GM21825 (cell line): ENCODE measurements around the gene BPIFA2.
"Not testable (repeated sequence)": the region's sequence is repeated elsewhere in the genome, so short reads cannot be mapped to it uniquely, and the experiment has no call there.

Experiments used
- ATAC-seq: cut with Tn5 transposase; IDR thresholded peaks from one replicate; pipeline ENCODE4 v1.9.1; 2021; ENCODE audit warnings: mild to moderate bottlenecking, moderate library complexity; ENCODE audit not compliant: unreplicated experiment

The BPIFA2 gene

DNA sequence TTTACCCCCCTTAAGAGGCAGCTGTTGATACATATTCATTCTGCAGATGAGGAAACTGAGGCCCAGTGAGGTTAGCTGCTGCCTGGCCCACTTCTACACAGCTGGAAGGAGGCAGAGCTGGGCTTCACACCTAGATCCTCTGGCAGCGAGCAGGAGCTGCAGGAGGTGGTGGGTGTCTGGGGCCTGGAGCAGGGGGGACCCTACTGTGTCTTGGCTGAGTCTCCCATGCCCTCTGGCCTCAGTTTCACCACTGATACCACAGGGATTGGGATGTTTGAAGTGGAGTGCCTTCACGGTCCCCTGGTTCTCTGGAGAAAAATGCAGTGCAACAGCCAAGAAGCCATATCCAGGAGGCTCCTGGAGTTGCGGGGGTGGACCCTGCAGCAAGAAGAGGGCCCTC lies 8.2 kb upstream of the BPIFA2 start:
- no peak for ATAC-seq

DNA sequence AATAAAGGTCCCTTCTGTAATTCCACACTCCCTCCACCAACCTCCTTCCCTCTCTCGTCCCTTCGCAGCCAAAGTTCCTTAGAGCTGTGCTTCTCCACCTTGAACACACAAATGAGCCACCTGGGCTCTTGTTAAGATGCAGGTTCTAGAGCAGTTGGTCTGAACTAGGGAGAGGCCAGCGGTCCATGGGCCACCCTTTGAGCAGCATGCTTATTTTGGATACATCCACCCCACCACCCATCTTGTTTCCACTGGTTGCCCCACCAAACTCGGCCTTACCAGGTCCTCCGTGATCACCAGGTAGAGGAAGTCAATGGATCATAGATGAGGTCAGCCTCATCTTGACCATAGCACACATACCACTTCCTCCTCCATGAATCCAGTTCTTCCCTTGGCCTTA lies 7.3 kb upstream of the BPIFA2 start:
- ATAC-seq = no peak

DNA sequence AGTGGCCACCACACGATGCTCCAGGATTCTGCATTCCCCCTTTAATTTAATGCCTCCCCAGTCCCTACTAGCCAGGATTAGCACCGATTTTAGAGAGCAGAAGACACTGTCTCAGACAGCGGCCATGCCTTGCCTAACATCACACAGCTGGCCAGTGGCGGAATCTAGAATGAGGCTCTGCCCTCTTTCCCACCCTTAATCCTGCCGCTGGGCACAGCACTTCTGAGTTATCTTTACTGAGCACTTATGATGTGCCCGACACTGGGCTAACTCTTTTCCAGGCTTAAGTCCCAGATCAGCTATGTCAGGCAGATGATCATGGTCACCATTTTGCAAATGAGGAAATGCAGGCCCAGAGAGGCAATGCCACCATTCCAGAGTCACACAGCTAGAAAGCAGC lies 5.6 kb upstream of the BPIFA2 start:
- ATAC-seq = no peak

DNA sequence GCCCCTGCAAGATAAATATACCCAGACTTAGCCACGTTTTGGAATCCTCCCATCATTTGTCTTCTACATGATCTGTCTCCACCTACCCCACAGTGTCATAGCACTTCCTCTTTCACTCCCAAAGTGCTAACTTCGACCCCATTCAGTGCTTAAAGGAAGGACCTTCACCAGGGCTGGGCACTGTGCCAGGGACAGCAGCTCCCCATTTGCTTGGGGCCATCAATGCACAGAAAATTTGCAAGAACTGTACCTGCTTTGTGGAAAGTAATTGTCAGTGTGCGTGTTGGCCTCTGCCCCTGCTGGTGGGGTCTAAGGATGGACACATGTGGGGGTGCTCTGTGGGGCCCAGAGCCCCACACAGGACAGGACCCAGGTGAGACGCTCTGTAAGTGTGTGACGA lies 5.2 kb upstream of the BPIFA2 start:
- ATAC-seq = no peak

DNA sequence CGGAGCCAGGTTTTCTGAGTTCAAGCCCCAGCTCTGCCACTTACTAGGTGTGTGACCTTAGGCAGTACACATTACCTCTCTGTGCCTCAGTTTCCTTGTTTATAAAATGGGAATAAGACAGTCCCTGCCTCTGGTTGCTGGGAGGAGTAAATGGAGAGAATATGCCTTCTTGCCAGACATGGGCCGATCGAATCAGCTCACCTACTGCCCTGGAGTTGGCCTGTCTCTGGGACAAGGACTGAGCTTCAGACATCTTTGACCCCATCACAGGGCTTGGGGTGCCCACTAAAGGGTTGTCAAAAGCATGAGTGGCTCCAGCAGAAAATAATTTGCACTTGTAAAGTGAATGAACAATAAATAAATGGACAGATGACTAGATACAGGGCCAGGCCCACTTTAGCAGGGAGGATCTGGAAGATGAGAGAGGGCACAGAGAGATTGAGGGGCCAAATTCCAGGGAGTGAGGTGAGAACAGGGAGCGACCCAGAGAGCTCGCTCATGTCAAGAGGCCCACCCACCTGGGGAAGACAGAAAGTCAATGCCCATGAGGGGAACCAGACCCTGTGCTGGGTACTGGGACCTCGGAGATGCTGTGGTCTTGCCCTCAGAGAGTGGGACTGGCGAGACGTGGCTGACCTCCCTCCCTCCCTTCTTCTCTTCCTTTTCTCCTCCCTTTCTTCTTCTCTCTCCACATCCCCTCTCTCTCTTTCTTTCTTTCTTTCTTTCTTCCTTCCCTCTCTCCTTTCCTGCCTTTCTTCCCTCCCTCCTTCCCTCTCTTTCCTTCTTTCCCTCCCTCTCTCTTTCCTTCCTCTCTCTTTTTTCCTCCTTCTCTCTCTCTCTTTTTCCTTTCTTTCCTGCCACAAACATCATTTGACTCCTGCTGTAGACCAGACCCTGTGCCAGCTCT lies 3.9 kb upstream of the BPIFA2 start:
- ATAC-seq = no peak

DNA sequence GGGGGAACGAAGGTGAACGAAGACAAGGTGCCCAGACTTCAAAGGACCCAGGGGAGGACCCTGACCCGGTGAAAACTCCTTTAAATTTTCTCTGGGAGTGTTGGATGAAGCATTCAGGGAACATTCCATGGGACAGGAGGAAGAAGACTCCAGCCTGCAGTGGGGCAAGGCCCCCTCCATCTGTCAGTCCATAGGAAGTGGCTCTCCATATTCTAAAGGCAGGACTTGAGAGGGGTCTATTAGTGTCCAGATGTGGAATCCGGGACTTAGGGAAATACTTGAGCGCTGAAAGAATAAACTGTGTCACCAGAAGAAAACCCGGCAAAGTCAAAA lies 3.2 kb upstream of the BPIFA2 start:
- no peak for ATAC-seq

DNA sequence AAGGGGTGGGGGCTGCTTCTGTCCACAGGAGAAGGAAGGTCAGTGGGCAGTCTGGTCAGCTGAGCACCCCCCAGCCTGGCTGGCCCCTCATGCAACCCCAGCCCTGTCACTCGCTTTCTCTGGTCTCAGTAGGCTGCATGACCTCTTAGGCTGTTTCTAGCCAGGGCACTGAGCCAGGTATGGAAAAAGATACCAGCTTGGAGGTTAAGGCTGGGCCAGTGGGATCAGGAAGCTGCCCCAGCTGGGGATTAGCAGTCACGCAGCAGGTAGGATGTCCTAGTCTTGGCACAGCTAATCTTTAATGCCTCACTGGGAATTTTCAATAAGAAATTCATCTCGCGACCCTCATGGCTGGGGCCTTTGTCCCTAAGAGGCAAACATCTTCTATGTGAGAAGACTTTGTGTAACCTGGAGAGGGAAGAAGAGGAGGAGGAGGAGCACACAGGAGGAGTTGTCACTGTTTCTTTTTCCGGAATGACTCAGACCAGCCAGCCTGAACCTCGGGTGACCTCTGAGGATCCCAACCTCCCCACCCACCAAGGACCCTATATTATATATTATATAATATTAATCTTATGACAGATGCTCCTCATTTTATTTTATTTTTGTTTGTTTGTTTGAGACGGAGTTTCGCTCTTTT lies 2.4 kb upstream of the BPIFA2 start:
- ATAC-seq = no peak

DNA sequence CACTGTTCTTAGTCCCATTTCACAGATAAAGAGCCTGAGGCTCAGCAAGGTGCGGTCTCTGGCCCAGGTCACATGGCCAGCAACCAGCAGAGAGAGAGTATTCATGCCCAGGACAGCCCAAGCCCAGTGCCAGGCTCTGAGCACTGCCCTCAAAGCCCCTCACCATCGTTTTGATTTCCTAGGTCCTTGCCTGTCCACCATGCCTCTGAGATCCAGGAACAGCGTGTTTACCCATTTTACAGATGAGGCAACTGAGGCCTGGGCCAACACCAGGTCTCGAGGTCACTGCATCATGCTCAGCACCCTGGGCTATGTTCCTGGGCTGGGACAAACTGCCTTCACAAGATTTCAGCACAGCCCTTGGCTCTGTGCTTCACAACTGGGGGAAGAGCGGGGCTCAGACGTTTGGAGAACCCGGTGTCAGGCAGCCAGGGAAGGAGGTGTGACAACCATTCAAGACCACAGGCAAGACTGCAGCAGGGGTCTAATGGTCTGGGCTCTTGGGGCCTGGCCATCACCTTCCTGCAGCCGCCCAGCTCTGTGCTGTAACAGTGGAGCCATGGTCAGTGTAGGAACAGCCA lies 1.3 kb upstream of the BPIFA2 start:
- no peak for ATAC-seq

DNA sequence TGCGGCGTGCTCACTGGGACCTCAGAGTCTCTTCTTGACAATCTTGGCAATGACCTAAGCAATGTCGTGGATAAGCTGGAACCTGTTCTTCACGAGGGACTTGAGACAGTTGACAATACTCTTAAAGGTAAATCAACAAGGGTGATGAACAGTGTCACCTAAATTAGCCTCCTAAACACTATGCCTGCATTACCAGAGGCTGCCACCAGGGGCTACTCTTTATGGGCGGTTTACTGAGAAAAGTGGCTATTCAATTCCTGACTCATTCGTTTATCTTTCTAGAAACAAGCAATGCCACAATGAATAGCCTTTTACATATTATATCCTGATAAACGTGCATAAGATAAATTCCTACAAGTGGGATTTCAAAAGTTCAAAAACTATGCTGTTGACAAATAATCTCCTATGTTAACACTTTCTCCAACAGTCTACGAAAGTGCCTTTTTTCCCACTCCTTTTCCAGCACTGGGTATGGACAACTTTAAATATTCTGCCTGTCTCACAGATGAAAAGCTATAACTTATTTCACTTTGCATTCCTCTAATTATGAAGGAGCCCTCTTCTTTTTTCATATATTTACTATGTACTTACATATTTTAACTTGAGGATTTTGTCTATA lies 1.3 kb downstream of the BPIFA2 start:
- ATAC-seq = no peak

DNA sequence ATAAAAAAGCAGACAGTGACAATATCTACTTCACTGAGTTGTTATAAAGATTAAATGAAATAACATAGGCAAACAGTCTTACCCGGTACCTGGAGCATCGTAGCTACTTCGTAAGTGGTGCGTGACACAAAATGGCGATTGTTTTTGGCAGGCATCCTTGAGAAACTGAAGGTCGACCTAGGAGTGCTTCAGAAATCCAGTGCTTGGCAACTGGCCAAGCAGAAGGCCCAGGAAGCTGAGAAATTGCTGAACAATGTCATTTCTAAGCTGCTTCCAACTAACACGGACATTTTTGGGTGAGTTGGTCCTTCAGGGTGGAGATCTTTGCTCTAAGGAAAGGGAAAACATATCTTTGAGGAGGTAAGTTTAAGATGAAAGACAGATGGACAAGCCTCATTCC lies 4.8 kb downstream of the BPIFA2 start:
- no peak for ATAC-seq

DNA sequence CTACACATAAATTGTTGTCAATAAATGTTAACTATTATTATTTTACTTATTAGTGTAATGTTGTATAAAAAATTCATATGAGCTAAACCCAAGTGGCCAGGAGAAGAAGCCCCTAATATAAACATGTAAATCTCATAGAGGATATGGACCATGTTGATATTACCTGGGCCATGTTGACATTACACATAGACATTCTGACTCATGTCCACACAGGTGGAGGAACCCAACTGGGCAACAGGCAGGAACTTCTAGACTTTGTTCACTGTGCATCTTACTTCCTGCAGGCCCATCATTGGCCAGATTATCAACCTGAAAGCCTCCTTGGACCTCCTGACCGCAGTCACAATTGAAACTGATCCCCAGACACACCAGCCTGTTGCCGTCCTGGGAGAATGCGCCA lies 7.2 kb downstream of the BPIFA2 start:
- no peak for ATAC-seq

DNA sequence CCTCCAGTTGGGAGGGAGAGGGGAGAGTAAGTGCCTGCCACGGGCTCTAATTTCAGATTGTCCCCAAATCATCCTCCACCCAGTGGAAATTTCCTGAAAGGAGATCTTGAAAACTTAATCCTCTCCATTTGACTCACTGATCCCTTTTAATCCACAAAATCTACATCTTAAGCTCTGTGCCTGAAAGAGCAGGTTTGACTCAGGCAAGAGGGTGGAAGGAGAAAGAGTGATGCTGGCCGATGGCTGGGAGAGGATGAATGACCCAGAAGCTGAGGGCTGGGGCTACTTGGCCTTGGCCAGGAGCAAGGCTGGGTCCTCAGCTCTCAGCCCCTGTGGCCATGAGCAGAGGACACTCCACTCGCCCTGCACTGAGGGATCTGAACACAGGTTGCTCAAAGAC lies 8.1 kb downstream of the BPIFA2 start:
- ATAC-seq = no peak

DNA sequence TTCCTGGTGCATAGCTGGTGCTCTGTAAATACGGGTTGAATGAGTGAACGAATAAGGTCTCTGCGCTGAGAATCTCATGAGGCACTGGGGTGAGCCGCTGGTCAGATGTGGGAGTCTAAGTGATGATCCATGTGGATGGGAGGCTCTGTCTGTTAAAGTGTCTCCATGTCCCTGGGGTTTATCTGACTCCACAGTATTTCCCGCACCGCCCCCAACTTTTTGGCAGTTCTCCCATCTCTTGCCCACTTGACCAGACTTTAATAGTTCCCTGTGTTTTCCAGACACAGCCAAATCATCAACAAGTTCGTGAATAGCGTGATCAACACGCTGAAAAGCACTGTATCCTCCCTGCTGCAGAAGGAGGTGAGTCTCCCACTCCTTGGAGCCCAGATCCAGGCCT lies 9.9 kb downstream of the BPIFA2 start:
- no peak for ATAC-seq

DNA sequence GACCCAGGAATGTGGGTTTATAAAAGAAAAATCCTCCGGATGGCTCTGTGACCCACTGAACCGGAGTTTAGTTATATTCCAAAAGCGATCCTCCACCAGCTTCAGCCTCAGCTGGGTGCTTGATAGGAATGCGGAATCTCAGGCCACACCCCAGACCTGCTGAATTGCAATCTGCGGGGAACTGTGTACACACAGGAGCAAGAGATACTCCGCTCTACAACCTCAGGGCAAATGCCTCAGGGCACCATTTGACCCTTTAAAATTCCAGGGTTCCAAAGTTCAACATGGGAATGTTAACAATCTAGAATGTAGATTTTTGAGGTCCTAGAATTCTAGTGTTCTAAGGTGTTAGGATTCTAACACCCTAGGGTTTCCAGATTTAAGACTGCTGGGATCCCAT lies 10.8 kb downstream of the BPIFA2 start:
- ATAC-seq = no peak

DNA sequence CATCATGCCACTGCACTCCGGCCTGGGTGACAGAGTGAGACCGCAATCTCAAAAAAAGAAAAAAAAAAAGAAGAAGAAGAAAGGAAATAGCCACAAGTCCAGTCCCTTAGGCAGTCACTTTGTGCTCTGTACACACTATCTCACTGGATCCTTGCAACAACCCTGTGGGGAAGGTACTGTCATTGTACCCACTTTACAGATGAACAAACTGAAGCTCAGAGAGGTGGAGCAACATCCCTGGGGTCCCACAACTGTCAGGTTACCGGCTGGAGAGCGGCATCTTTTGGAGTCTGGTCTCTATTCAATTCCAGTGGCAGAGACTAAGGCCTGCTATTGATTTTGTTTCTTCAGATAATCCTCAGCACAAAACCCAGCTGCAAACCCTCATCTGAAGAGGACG lies 12.2 kb downstream of the BPIFA2 start:
- no peak for ATAC-seq

DNA sequence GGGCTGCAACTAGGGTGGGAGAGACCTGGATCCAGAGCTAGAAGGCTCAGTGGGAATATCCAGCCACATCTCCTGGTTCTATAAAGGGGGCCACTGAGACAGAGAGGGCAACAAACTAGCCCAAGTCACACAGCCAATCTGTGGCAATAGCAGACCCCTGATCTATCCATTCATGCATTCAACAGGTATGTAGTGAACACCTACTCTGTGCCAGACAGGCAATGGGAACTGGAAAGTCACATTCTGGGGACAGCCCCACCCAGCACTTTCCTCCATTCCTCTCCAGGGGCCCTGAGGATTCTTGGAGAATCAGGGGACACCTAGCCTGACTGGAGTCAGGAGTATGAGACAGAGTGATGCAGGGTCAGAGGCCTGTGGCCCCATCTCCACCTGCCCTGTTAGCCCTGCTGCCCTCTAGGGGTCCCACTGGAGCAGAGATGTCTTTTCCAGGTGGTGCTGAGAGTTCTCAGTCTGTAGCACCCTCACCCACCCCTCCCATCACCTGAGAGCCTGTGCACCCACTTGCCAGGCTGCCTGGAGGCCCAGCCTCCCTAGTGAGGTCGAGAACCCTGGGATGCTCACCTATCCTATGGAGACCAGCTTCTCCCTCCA lies 13.6 kb downstream of the BPIFA2 start:
- no peak for ATAC-seq

DNA sequence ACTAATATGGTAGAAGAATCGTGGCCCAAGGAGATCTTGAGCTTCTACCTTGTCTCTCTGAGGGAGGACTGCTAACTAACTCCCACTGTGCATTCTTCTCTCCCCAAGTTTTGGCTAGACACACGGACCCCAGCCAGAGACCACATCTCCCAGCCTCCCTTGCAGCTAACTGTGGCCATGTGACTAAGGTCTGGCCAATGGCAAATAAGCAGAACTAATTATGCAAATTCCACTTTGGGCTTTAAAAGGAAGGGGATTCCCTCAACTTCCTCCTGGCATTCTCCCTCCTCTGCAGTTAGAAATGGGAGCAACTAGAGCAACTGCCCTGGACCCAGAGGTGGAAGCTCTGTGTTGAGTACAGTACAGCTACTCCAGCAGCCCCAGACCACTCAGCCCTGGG lies 15.4 kb downstream of the BPIFA2 start:
- ATAC-seq = no peak

DNA sequence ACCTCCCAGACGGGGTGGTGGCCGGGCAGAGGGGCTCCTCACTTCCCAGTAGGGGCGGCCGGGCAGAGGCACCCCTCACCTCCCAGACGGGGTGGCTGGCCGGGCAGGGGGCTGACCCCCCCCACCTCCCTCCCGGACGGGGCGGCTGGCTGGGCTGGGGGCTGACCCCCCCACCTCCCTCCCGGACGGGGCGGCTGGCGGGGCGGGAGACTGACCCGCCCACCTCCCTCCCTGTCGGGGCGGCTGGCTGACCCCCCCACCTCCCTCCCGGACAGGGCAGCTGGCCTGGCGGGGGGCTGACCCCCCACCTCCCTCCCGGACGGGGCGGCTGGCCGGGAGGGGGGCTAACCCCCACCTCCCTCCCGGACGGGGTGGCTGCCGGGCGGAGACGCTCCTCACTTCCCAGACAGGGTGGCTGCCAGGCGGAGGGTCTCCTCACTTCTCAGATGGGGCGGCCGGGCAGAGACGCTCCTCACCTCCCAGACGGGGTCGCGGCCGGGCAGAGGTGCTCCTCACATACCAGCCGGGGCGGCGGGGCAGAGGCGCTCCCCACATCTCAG lies 17.2 kb downstream of the BPIFA2 start:
- not testable (repeated sequence) for ATAC-seq

DNA sequence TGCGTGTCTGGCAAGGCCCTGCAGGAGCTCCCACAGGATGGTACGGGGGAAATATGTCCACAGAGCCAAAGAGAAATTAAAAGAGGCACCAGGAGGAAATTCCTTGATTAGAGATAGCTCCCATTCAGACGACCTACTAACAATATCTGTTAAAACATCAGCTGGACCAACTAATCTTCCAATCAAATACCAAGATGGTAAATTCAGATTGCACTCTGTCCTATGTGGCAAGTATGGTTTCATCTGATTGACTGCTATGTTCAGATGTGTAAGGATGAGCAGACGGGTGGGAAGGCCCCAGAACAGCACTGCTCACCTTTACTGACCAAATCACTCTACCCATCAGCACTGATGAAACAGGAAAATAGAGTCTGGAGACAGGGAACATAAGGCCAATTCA lies 19.5 kb downstream of the BPIFA2 start:
- no peak for ATAC-seq

DNA sequence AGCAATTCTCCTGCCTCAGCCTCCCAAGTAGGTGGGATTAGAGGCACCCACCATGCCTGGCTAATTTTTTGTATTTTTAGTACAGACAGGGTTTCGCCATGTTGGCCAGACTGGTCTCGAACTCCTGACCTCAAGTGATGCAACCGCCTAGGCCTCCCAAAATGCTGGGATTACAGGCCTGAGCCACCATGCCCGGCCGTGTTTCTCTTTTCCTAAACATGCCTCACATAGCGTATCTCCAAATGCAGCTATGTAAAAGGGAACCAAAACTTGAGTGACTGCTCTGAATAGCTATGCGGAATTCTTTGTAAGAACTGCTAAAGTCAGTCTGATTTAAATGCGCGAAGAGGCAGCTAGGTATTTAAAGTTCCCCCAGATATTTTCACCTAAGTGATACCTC lies 20.5 kb downstream of the BPIFA2 start:
- ATAC-seq = no peak

DNA sequence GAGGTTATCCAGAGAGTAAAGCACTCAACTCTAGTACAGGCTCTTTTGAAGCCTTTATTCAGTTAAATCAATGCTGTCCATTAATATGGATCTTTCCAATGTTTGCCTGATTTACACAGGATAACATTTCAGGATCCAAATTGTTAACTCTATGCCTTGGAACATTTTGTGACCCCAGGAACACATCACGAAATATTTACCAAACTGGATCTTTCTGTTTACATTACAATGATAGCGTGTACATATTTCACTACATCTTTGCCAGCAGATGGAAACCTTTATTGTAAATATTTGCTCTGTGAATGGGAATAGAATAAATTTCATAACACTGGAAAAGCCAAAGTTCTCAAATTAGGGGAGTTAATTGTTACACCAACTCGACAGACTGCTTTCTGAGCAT lies 23.5 kb downstream of the BPIFA2 start:
- ATAC-seq = no peak
